SIG-M5 treated with dmso at 0.1 percent for 504 hours (cell line): ENCODE results near the gene MRPS18A.
"Not testable (repeated sequence)": the region's sequence is repeated elsewhere in the genome, so short reads cannot be mapped to it uniquely, and the experiment has no call there.

Experiments
- DNase-seq: peaks from one replicate; lab custom pipeline; 2025; ENCODE audit not compliant: unreplicated experiment; lab: John Stamatoyannopoulos, UW

The MRPS18A gene

DNA sequence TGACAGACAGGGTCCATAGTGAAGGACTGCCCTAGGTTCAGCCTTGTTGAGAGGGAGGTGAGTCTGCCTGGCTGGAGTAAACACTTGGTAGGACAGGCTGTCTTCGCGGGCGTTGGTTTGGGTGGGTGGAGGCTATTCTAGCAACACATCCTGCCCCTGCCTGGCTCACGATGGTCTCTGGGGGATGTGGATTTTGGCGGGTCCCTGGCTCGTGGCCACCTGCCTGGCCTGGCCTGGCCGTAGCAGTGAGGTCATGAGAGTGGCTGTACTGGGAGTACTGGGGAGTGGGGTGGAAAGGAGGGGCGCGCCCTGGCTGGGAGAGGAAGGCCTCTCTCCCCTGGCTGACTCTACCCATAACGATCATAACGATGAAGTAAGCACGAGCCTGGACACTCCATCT, 30.2 kb upstream of the MRPS18A start:
- no peak for DNase-seq

DNA sequence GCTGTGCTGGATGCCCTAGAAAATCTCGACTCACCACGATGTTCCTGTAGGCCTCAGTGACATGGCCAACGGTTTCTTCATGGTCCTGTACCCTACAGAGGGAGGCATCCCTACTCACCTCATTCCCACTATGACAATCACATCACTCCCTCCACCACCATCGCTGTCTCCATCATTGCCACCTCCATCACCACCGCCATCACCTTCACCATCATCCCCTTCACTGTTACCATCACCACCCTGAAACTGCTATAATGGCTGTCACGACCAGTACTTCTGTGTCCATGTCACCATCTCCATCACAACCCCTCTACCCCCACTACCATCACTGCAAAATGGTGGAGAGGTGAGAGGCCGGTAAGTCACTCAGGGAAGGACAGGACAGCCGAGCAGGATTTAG, 29.8 kb upstream of the MRPS18A start:
- DNase-seq, result no peak

DNA sequence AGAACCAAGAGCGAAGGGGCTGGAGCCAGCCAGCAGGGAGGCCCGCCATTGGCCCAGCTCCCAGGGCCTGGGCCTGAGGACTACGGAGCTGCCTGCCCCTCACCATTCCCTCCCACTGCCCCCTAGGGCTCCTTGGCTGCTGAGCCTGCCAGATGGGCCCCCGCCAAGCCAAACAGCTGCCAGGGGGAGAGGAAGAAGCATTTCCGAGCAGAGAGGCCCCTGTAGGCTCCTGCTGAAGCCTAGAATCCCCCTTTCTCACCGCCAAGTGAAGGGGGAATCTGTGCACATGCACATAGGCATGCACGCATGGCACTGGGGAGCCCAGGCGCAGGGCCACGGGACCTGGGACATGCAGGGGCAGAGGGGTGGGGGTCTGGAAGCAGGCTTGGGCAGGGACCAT, 28.5 kb upstream of the MRPS18A start:
- DNase-seq, result no peak

GRCh38 chr6:43715056-43715788, 27.6 kb upstream of the MRPS18A start:
- no peak for DNase-seq

GRCh38 chr6:43714311-43715055, 26.9 kb upstream of the MRPS18A start:
- DNase-seq, result no peak

GRCh38 chr6:43713643-43714310, 26.2 kb upstream of the MRPS18A start:
- DNase-seq, result no peak

DNA sequence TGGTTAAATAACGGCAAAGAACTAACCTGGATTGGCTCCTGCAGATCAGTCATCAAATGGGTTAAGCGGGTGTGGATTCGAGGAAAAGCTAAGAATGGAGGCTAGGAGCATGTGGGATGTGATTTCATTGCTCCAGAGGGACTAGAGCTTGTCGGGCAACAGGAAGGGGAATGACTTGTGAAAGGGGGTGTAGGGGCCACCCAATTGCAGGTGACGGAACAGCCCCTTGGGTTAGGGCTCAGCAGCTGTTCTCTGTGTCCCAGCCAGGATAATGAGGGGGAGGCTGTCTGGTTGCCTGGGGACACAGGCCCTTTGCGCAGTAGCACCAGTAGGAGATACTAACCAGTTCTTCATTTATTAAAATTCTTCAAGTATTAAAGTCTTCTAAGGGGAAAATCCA, 25.0 kb upstream of the MRPS18A start:
- DNase-seq, result no peak

- DNase-seq, result no peak
Measured at GRCh38 chr6:43710576-43710975, 23.0 kb upstream of the MRPS18A start.

GRCh38 chr6:43709654-43710303, 22.2 kb upstream of the MRPS18A start:
- DNase-seq, result no peak

GRCh38 chr6:43708860-43709653, 21.5 kb upstream of the MRPS18A start:
- DNase-seq, result peak; percentile 29

DNA sequence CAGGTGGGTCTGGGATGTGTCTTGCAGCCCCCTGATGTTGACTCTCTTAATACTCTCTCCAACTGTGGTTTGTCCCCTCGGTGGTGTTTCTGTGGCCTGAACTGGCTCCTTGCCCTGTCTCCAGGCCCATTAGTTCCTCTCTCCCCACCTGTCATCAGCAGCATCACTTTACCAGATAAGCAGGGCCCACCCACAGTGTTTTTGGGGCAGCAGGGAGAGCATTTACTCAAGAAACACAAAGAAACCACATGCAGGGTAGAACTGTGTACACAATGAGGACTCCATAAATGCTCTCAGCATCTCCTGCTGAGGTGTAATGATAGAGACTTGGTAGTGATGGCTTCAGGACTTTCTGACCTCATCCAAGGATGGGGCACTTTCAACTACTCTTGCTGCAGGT, 20.2 kb upstream of the MRPS18A start:
- no peak for DNase-seq

DNA sequence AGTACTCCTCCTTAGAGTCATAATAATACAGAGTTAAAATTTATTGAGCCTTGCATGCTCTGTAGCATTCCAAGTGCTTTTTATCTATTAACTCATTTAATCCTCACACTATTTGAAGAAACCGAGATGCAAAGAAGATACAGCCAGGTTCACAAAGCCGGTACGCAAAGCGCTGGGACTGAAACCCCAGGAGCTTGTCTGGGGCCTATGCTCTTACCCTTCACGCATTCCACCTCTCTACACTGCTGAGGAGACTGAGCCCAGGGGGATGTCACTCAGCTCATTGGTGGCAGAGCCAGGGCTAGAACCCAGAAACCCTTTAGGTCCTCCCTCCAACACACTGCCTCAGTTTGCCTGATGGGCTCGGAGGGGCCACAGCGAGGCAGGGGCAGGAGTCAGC, 19.7 kb upstream of the MRPS18A start:
- no peak for DNase-seq

DNA sequence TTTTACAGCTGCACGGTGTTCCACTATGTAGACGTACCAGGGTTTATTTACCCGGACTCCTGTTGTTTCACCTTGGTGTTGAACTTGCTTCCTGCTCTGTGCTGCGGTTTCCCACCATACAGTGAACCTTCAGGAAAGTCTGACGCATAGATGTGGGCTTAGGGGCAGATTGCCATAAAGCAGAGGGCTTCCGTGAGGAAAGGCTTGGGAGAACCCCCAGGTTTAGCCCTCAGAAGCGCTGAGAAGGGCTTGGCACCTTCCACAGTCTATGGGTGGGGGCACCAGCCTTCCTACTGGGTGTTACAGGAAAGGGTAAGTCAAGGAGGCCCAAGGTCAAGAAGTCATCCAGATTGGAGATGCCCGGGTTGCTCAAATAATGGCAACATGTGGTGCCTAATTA, 19.2 kb upstream of the MRPS18A start:
- DNase-seq, result no peak

- peak; percentile 56 for DNase-seq
Measured at GRCh38 chr6:43705996-43706395, 18.4 kb upstream of the MRPS18A start.

GRCh38 chr6:43703512-43704429, 16.2 kb upstream of the MRPS18A start:
- DNase-seq, result no peak

DNA sequence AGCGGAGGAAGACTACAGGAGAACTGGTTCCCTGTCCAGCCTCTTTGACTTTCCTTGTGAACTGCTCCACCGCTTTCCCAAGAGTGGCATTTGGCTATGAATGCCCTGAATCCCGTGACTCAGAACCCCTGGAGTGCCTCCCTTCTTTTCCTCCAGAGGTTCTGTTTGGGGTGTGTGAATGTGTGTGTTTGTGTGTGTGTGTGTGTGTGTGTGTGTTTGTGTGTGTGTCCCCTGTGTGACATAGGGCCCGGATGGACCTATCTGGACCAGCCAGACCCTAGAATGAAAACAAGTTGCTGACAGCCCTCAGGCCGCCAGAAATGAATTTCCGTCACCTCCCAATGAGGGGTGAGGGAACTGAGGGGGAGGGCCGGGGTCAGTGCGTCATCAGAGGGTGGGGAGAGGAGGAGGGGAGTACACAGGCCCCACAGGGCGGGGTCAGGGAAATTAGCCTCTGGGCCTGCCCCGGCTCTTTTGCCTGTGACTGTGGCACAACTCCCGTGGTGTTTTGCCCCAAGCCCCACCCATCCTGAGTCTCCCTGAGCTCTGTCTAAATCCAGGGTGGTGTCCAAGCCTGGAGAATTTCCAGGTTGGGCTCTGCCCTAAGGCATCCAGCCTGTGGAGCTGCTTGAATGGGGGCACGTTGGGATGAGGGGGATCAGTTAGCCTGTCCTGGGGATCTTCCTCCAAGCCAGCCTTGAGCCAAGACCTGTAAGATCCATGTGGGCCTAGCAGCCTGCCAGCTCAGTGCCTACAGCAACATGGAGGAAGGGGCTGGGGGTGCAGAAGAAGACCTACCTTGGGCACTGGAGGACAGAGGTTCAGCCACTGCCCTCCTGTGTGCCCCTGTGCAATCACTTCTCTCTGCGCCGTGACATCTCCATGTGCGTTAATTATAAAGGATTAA, 15.2 kb upstream of the MRPS18A start:
- peak; percentile 46 for DNase-seq

- no peak for DNase-seq
Measured at GRCh38 chr6:43702171-43702533, 14.6 kb upstream of the MRPS18A start.

DNA sequence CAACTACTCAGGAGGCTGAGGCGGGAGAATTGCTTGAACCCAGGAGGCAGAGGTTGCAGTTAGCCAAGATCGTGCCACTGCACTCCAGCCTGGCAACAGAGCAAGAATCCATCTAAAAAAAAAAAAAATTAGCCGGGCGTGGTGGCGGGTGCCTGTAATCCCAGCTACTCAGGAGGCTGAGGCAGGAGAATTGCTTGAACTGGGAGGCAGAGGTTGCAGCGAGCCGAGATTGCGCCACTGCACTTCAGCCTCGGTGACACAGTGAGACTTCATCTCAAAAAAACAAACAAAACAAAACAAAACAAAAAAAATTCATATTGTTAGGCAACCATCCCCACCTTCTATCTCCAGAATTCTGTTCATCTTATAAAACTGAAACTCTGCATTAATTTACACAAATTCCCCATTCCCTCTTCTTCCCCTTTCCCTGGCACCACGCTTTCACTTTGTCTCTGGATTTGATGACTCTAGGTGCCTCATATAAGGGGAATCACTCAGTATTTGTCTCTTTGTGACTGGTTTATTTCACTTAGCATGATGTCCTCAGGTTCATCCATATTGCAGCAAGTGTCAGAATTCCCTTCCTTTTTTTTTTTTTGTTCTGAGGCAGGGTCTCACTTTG, 13.5 kb upstream of the MRPS18A start:
- DNase-seq, result not testable (repeated sequence)
